A204.1 (cell line): ENCODE data around the gene MCM3AP.
"Not testable (repeated sequence)": the region's sequence is repeated elsewhere in the genome, so short reads cannot be mapped to it uniquely, and the experiment has no call there.

Experiments used
- FAIRE-seq: peaks from 2 replicates; lab custom pipeline; 2012; peaks lifted over from hg19 to GRCh38; lab: Jason Lieb, UNC

Gene MCM3AP

DNA sequence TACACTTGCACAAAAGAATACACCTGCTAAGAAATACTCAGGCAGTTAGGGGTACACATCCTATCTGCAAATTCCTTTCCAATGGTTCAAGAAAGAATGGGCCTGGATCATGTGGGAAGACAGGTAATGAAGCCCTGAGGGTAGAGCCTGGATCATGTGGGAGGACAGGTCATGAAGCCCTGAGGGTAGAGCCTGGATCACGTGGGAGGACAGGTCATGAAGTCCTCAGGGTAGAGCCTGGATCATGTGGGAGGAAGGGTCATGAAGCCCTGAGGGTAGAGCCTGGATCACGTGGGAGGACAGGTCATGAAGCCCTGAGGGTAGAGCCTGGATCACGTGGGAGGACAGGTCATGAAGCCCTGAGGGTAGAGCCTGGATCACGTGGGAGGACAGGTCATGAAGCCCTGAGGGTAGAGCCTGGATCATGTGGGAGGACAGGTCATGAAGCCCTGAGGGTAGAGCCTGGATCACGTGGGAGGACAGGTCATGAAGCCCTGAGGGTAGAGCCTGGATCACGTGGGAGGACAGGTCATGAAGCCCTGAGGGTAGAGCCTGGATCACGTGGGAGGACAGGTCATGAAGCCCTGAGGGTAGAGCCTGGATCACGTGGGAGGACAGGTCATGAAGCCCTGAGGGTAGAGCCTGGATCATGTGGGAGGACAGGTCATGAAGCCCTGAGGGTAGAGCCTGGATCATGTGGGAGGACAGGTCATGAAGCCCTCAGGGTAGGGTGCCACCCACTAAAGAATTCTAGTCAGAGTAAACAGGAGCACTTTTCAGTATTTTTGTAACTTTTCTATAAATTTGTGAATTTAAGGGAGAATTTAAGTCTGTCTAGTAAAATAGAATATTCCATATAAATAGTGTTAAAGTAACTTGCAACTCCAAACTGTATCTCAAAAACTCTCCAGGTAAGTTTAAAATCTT lies 84.3 kb downstream of the MCM3AP start:
- FAIRE-seq = not testable (repeated sequence)

DNA sequence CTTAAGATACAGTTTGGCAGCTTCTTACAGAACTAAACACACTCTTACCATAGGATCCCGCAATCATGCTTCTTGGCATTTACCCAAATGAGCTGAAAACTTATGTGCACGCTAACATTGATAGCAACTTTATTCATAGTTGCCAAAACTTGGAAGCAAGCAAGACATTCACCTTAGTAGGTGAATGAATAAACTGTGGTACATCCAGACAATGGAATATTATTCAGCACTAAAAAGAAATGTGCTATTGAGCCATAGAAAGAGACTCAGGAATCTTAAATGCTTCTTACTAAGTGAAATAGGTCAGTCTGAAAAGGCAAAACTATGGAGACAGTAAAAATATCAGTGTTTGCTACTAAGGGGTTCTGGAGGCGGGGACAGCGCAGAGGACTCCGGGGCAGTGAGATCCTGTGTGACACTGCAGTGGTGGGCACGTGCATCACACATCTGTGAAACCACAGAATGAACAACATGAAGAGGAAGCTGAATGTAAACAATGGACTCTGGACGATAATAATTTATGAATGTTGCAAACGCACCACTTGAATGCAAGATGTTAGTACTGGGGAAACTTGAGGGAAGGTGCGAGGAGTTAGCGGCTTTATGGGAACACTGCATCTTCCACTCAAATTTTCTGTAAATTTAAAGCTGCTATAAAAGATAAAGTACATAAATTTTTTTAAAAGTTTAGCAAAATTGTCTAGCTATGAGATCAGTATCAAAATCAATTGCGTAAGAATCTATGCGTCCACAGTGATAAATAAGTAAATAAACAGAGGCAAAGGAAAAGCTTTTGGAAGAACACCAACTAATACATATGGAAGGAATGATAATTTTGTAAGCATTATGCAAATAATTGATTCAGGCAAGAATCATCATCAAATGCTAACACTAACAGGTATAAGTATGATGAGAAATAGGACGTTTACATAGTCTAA lies 85.7 kb downstream of the MCM3AP start:
- FAIRE-seq = no peak

DNA sequence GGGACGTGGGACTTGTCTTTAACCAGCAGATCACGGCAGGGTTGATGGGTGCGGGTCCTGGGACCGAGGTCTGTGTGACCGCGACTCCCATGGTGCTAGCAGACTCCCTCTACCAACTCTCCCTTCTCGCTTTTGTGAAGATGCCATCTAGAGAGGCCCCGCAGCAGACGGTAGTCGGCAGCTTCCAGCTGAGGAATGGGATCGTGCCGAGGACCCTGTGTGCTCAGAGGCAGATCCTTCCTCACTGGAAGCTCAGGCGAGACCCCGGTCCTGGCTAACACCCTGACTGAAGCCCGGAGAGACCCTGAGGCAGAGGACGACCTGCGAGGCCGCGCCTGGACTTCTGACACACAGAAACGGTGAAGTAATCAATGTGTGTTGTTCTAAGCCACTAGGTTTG lies 88.7 kb downstream of the MCM3AP start:
- no peak for FAIRE-seq

DNA sequence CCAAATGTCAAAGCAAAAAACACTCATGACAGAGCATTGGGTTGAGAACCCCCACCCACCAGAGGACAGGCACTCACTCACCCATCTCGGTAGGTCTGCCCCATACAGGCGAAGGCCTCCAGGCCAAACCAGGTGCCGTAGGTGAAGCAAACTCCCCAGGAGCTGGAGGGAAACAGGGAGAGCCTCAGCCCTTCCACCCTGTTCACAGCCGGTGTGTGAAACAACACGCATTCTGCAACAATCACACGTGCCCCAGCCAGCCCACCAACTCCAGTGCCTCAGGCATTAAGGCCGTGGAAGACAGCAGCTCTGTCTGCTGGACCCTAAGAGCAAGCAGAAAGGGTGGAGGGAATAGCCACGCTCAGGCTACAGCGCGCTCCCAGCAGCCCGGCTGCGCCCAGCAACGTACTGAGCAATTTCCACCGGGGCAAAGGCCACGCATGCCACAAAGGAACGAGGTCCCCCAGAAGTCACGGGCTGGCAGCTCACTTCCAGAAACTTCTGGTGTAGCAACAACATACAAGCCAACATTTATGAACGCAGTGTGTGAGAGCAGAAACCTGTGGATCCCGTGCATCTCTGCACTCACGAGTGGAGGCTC lies 89.7 kb downstream of the MCM3AP start:
- no peak for FAIRE-seq

DNA sequence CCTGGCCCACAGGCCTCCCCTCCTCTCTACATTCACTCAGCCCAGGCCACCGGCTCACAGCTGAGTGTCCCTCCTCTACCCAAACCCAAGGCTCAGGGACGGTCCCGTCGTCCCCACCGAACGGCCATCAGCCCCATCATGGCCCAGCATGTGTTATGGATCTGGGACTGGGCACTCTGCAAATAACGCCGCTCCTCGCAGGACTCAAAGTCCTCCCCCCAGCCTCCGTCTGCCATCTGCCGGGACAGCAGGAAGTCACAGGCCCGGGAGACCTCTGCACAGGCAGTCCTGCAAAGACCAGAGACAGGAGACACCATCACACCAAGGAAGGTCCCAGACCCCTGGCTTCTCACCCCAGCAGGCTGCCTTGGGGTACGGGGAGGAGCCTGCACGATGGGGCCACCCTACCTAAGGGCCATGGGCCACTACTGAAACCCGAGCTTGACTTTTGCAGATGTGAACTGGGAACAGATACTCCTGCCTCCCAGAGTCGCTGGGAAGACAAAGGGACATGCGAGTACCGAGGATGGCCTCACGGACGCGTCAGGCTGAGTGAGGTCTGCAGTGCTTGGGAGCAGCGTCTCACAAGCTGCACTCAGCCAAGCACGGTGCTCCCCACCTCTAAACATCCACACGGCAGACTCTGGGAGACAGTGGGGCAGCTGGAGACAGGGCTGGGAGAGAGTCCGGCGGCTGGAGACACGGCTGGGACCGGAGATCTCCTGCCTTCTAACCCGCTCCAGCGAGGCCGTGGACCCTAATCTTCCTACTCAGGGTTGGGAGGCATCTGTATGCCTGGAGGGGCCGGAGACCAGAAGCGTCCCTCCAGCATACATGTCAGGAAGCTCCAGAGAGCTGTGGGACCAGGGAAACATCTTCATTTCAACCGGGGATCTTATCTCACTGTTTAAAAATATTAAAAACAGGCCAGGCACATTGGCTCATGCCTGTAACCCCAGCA lies 90.8 kb downstream of the MCM3AP start:
- FAIRE-seq = no peak

DNA sequence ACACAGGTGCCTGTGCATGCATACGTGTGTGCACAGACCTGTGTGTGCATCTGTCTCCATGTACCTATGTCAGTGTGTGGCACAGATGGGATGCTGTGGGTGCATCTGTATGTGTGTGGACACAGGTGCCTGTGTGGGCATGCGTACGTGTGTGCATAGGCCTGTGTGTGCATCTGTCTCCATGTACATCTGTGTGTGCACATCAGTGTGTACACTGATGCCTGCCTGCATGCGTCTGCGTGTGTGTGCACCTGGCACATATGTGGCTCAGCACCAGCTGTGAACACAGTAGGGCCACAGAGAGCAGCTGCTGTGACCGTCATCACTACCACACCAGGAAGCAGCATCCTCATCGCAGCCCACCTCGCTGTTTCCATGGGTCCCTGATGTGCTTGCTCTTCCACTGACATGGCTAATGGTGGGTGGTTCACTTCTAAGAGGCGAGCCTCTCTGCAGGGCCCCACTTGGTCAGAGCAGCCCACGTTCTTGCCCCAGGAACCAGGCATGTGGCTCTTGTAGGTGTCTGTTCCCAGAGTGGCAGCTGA lies 91.5 kb downstream of the MCM3AP start:
- no peak for FAIRE-seq

DNA sequence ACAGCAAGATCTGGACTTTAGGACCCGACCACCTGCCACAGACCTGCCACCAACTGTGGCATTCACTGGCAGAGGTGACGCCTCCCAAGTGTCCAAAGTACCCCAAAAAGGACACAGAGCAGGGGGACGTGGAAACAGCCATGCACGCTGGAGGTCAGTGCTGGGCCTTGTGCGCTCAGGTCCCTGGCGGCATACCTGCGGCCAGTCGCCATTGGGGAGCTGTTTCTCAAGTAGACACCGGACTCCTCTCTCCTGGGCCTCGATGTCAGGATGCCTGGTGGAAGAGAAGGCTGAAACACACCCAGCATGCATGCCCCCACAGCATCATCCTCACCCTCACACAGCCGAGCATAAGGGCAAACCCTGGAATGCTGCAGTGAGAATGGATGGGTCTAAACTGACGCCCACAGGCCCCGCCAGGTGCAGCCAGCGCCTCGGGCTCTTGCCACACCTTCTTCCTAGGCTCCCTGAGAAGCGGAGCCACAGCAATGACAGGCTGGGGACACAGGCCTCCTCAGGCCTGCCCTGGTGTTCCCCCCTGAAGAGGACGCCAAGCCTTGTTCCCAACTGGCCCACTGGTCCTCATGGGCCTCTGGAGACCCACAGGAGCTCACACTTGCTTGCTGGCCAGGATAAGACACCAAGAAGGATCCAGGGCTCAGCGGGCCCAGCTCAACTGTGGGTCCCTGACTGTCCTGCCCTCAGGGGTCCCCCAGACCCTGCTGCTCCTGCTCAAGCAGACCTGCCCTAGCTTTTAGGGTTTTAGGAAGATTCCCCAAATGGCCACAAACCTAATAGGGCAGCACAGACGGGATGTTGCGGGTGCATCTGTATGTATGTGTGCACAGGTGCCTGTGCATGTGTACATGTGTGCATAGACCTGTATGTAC lies 93.5 kb downstream of the MCM3AP start:
- FAIRE-seq = no peak

DNA sequence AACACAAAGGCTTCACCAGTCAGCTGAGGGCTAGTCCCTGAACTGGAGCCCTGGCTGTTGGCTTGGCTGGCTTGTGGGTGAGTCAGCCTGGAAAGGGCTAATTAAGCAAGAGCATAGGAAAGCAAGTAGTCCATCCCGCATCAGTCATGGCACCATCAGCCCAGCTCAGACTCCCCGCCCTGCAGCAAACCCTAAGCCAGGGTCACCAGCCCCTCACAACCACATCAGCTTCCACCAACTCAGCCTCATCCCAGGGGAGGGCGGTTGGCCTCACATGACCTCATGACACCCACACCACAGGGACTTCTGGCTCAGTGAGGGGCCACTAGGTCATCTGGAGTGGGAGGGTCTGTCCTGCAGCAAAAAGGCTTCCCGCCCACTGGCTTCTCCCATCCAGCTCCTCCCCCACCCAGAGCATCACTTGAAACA lies 94.1 kb downstream of the MCM3AP start:
- no peak for FAIRE-seq

DNA sequence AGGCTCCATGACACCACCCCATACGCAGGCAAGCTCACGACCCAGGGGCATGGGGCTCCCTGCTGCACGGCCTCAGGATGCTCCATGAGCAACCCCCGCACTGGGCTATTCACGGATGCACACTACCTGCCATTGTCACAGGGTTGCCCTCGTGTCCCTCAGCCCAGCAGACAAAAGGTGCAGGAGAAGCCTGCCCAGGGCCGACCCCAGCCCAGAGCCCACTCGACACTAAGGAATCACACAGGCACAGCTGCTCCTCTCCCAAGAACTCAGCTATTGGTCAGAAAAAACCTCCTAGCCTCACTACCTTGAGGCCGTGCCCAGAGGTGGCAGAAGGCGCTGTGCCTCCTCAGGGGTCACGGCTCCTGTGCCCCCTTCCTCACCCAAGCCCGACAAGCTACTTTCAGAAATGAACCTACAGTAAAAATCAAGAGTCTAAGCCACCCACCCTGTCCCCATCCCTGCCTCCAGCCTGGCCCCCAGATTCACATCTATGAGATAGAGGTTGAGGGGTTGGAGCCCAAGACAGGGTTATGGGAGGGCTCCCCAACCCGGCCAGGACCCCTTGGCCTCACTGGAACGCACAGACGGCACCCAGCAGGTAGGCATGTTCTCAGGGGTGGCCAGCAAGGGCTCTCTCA lies 94.8 kb downstream of the MCM3AP start:
- no peak for FAIRE-seq

DNA sequence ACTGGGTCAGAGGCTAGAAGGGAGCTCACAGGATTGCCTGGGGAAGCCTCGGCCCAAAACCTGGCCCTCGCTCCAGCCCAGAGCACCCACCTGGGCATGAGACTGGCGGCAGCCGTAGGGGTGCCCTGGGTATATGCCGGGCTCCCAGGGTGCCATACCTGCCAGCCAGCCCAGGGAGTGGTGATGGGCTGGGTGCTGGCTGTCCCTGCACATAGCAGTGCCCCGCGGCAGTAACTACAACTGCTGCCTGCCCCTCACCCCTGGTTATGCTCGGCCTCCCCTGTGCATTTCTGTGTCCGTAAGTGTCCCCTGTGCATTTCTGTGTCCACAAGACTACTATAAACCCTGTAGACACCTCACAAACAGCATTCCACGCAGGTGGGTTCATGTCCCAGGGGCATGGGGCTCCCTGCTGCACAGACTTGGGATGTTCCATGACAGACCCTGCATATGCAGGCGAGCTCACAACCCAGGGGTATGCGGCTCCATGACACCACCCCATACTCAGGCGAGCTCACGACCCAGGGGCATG lies 95.4 kb downstream of the MCM3AP start:
- no peak for FAIRE-seq

DNA sequence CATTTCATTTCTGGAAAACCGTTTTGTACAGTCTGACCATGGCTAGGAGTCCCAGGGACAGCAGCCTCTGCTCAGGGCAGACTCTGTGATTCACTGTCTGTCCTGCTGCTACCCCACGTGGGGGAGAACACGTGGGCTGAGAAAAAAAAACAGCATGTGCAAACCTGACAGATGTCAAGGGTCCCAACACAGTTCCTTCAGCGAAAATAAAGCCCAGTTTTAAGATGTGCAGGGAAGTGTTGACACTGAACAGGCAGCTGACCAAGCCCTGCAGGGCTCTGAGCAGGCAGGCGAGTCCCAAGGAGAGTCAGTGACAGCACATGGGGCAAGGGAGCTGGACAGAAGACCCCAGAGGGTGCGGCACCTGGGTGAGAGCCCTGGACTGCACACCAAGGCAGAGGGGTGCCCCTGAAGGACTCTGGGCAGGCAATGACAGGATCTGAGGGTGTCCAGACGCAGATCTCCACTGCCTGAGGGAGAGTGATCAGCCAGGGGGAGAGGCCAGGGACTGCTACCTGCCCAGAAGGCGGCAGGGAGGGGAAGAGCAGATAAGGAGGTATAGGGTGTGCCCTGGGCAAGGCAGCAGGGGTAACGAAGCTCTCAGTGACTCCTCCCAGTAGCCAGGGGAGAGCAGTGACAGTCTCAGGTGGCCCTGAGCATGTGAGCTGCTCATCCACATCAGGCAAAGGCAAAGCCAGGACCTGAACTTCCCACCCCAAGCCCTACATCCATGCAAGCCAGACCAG lies 96.0 kb downstream of the MCM3AP start:
- FAIRE-seq = no peak

DNA sequence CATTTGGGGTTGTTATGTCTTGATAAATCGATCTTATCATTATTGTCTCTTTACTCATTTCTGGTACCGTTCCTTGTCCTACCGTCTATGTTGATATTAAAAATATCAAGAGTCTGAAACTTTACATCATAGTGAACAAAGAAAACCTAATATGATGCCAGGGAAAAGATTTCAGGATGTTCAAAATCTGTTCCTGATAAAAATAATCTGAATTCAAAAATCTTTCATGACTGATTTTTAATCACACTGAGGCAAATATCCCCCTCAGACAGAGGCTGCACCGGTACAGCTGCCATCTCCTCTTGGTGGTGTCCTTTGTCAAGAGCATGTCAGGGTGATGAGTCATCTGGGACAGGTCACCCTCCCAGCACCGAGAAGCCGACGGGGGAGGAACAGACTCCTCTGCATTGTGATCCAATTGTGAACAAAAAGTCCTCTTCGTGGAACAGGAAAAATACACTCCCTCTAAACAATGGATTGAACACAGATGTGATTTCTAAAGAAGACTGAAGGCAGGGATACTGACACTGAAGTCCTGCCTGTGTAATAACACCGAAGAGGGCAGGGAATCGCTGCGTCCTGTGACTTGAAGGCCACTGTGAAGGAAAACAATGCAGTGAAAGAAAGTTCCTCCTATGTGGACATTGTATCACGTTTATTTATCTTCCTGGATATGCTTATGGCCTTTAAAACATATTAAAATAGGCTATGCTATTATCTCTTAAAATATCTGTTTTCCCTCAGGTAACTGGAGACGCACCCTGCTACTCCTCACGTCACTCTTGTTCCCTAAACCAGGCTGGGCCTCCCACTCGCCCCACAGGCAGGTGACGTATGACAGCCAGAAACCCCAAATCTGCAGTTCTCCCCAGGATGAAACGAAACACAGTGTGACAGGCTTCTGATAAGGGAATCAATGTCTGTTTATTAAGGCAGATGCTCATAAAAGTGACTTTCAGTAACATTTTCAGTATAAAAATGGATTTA lies 96.9 kb downstream of the MCM3AP start:
- no peak for FAIRE-seq

DNA sequence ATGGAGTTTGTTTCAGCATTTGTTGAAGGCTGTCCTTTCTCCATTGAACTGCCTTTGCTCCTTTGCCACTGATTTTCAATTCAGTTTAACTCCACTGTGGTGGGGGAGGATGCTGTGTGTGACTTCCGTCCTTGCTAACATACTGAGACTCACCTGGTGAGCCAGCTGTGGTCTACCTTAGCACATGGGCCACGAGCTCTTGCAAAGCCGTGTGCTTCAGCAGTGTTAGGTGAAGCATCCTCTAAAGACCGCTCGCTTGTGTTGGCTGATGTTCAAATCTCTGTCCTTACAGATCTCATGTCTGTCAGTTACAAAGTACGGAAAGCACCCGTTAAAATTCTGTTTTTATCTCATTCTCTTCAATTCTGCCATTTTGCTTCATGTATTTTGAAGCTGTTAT lies 97.6 kb downstream of the MCM3AP start:
- FAIRE-seq = no peak

DNA sequence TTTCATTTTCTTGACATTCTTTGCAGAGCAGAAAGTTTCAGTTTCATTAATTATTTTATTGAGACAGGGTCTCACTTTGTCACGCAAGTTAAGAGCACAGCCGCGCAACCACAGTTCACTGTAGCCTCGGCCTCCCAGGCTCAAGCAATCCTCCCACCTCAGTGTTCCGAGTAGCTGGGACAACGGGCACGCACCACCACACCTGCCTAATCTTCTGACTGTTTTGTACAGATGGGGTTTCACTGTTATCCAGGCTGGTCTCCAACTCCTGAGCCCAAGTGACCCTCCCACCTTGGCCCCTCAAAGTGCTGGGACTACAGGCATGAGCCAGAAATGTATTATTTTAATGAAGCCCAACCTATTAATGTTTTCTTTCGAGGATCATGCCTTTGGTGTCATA lies 98.2 kb downstream of the MCM3AP start:
- FAIRE-seq = no peak

DNA sequence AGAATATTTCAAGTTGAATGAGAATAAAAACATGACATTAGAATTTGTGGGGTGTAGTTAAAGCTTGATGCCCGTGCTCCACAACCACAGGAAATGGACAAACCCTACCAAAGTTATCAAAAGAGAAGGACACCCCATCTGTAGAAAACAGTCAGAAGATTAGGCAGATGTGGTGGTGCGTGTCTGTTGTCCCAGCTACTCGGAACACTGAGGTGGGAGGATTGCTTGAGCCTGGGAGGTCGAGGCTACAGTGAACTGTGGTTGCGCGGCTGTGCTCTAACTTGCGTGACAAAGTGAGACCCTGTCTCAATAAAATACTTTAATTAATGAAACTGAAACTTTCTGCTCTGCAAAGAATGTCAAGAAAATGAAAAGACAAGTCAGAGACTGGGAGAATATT lies 99.7 kb downstream of the MCM3AP start:
- FAIRE-seq = no peak
